ENCODE measurements around the gene UBE3A.
A peak's percentile ranks its signal among the peaks of the same experiment; 100 is the strongest.

UBE3A gene

GRCh38 chr15:25331404-25331803, 107.4 kb downstream of the UBE3A start:
- no peak for DNase-seq (ENCODE audit: low spot score)

DNA sequence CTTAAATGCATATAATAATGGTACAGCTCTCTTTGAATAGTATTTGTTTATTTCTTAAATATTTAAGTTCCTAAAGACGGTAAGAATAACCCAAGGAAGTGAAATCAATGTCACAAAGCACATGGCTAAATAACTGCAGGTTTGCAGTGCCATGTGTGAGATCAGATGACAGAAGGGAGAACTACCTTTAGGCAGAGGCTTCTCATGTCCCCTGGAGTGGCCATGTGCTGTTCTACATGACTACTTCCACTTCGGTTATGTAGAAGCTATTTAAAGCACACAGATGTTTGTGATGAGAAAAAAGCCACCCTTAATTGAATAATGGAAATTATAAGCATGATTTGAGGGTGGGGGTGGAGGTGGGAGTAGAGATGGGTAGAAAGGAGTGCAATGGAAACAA, 109.1 kb downstream of the UBE3A start:
- peak; percentile 41 for DNase-seq (ENCODE audit: low spot score)

- no peak for DNase-seq (ENCODE audit: low spot score)
These were observed 111.1 kb downstream of the UBE3A start for GRCh38 chr15:25327686-25328085.

GRCh38 chr15:25325187-25325586, 113.6 kb downstream of the UBE3A start:
- no peak for DNase-seq (ENCODE audit: low spot score)

- DNase-seq (ENCODE audit: low spot score): no peak
These were observed 115.4 kb downstream of the UBE3A start for GRCh38 chr15:25323420-25323819.

GRCh38 chr15:25287823-25288222, 151.0 kb downstream of the UBE3A start:
- no peak for DNase-seq (ENCODE audit: low spot score)
